Measurements from ENCODE around the gene MYO1E.
"Not testable (repeated sequence)": the region's sequence is repeated elsewhere in the genome, so short reads cannot be mapped to it uniquely, and the experiment has no call there.

MYO1E gene

GRCh38 chr15:59157840-59158700 lies 214.6 kb downstream of the MYO1E start:
- DNase-seq, result no peak

GRCh38 chr15:59157396-59157795 lies 215.3 kb downstream of the MYO1E start:
- DNase-seq, result no peak

- no peak for DNase-seq
Measured at GRCh38 chr15:59155431-59155830, 217.2 kb downstream of the MYO1E start.

GRCh38 chr15:59154243-59154642 lies 218.4 kb downstream of the MYO1E start:
- no peak for DNase-seq

GRCh38 chr15:59153466-59153865 lies 219.2 kb downstream of the MYO1E start:
- DNase-seq, result no peak

- DNase-seq, result no peak
Measured at GRCh38 chr15:59152694-59153450, 219.8 kb downstream of the MYO1E start.

GRCh38 chr15:59150185-59150584 lies 222.5 kb downstream of the MYO1E start:
- no peak for DNase-seq

- DNase-seq, result no peak
Measured at GRCh38 chr15:59148153-59148833, 224.4 kb downstream of the MYO1E start.

GRCh38 chr15:59147666-59148065 lies 225.0 kb downstream of the MYO1E start:
- no peak for DNase-seq

GRCh38 chr15:59144594-59144993 lies 228.1 kb downstream of the MYO1E start:
- DNase-seq, result not testable (repeated sequence)

GRCh38 chr15:59143281-59143680 lies 229.4 kb downstream of the MYO1E start:
- no peak for DNase-seq

GRCh38 chr15:59140422-59141226 lies 232.0 kb downstream of the MYO1E start:
- no peak for DNase-seq

GRCh38 chr15:59138243-59138642 lies 234.4 kb downstream of the MYO1E start:
- no peak for DNase-seq

- DNase-seq, result no peak
Measured at GRCh38 chr15:59137566-59137965, 235.1 kb downstream of the MYO1E start.

- DNase-seq, result no peak
Measured at GRCh38 chr15:59133929-59134427, 238.7 kb downstream of the MYO1E start.

- DNase-seq, result no peak
Measured at GRCh38 chr15:59131969-59132562, 240.6 kb downstream of the MYO1E start.

GRCh38 chr15:59131456-59131855 lies 241.2 kb downstream of the MYO1E start:
- no peak for DNase-seq

GRCh38 chr15:59127255-59127654 lies 245.4 kb downstream of the MYO1E start:
- DNase-seq, result not testable (repeated sequence)

- DNase-seq, result not testable (repeated sequence)
Measured at GRCh38 chr15:59125683-59126082, 247.0 kb downstream of the MYO1E start.

GRCh38 chr15:59124261-59124660 lies 248.4 kb downstream of the MYO1E start:
- DNase-seq, result no peak

- no peak for DNase-seq
Measured at GRCh38 chr15:59120937-59121336, 251.7 kb downstream of the MYO1E start.

GRCh38 chr15:59119625-59120024 lies 253.0 kb downstream of the MYO1E start:
- DNase-seq, result no peak

Measured in SIG-M5 (cell line).